MM.1S (cell line): ENCODE data around the gene PNPLA5.

ENCODE experiments used
- EZH2 ChIP-seq: fragments of 300-600 bp; sonication (generic); optimal IDR thresholded peaks from 2 replicates; pipeline ENCODE3; 2017; ENCODE audit warnings: low read depth, mild to moderate bottlenecking, antibody characterized with exemption, low read length, mixed read lengths
- TF ChIP-seq, protein P1 (sequence below): fragments of 300-600 bp; sonication (generic); IDR thresholded peaks from 2 replicates; pipeline ENCODE4 v1.5.1; 2016; ENCODE audit warnings: antibody characterized with exemption, low read length, mixed read lengths

- TF ChIP-seq, protein P1, sequence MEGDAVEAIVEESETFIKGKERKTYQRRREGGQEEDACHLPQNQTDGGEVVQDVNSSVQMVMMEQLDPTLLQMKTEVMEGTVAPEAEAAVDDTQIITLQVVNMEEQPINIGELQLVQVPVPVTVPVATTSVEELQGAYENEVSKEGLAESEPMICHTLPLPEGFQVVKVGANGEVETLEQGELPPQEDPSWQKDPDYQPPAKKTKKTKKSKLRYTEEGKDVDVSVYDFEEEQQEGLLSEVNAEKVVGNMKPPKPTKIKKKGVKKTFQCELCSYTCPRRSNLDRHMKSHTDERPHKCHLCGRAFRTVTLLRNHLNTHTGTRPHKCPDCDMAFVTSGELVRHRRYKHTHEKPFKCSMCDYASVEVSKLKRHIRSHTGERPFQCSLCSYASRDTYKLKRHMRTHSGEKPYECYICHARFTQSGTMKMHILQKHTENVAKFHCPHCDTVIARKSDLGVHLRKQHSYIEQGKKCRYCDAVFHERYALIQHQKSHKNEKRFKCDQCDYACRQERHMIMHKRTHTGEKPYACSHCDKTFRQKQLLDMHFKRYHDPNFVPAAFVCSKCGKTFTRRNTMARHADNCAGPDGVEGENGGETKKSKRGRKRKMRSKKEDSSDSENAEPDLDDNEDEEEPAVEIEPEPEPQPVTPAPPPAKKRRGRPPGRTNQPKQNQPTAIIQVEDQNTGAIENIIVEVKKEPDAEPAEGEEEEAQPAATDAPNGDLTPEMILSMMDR = no peak
- TF ChIP-seq EZH2 = no peak
Observed at GRCh38 chr22:43829904-43830851, 61.6 kb downstream of the PNPLA5 start.
